NT2/D1 (cell line): ENCODE measurements around the gene APOL2.

Source experiments
- YY1 ChIP-seq: IDR thresholded peaks from 2 replicates; pipeline ENCODE4 v1.6.1; 2011; ENCODE audit not compliant: insufficient read length, insufficient read depth
- ZNF274 ChIP-seq: IDR thresholded peaks from 2 replicates; pipeline ENCODE4 v1.6.1; 2011; ENCODE audit warnings: mild to moderate bottlenecking, low read depth, low read length

- no peak for TF ChIP-seq YY1
- no peak for TF ChIP-seq ZNF274
Observed at GRCh38 chr22:36226189-36226588, 13.1 kb downstream of the APOL2 start.
